Endodermal cell (in vitro differentiated cells): ENCODE measurements around the gene SCNN1G. TPM values are rescaled to one million over a fixed set of nuclear protein-coding genes. Genes with fewer than 3 reads are reported as not detected.

Source experiments
- DNase-seq: peaks from one replicate; pipeline ENCODE4 v3.0.0-alpha.2; 2017
- H3K27ac ChIP-seq: 2 replicates; pipeline ENCODE4 v1.5.1; 2013; ENCODE audit warnings: mild to moderate bottlenecking, low read depth, low read length, moderate library complexity
- H3K27me3 ChIP-seq: 2 replicates; pipeline ENCODE4 v1.6.1; 2013; ENCODE audit warnings: mild to moderate bottlenecking, low read length, moderate library complexity; ENCODE audit not compliant: insufficient read depth, control insufficient read depth, poor library complexity, severe bottlenecking
- H3K36me3 ChIP-seq: 2 replicates; pipeline ENCODE4 v1.7.0; 2013; ENCODE audit warnings: mild to moderate bottlenecking, low read length, moderate library complexity; ENCODE audit not compliant: control insufficient read depth, insufficient read depth
- H3K4me1 ChIP-seq: one replicate; pipeline ENCODE4 v1.7.0; 2013; ENCODE audit warnings: low read length; ENCODE audit not compliant: control insufficient read depth, insufficient read depth
- H3K4me3 ChIP-seq: 2 replicates; pipeline ENCODE4 v1.5.1; 2013; ENCODE audit warnings: mild to moderate bottlenecking, low read length, moderate library complexity
- H3K9ac ChIP-seq: 2 replicates; pipeline ENCODE4 v1.6.1; 2013; ENCODE audit warnings: mild to moderate bottlenecking, low read length, moderate library complexity; ENCODE audit not compliant: poor library complexity, severe bottlenecking; ENCODE audit errors: extremely low read depth
- H3K9me3 ChIP-seq: 2 replicates; pipeline ENCODE4 v1.6.1; 2013; ENCODE audit warnings: mild to moderate bottlenecking, low read length, moderate library complexity; ENCODE audit not compliant: control insufficient read depth
- H3K27ac Mint-ChIP-seq: 2 replicates; pipeline ENCODE4 v1.8.0; 2020; ENCODE audit warnings: mixed read lengths
- H3K27me3 Mint-ChIP-seq: 2 replicates; pipeline ENCODE4 v1.8.0; 2021; ENCODE audit warnings: mild to moderate bottlenecking, mixed read lengths; ENCODE audit not compliant: insufficient read depth
- H3K36me3 Mint-ChIP-seq: 2 replicates; pipeline ENCODE4 v1.8.0; 2020; ENCODE audit warnings: low read depth, mixed read lengths
- H3K4me1 Mint-ChIP-seq: 2 replicates; pipeline ENCODE4 v1.8.0; 2020; ENCODE audit warnings: mixed read lengths
- H3K4me3 Mint-ChIP-seq: 2 replicates; pipeline ENCODE4 v1.8.0; 2020; ENCODE audit warnings: mild to moderate bottlenecking, moderate library complexity, mixed read lengths
- H3K9me3 Mint-ChIP-seq: 2 replicates; pipeline ENCODE4 v1.8.0; 2020; ENCODE audit warnings: mild to moderate bottlenecking, mixed read lengths
- CTCF ChIP-seq: fragments of 200-600 bp; sonication (generic); conservative IDR thresholded peaks from 2 replicates; pipeline ENCODE4 v1.5.0; 2021; ENCODE audit warnings: antibody characterized with exemption, mild to moderate bottlenecking
- WGBS, 2 experiments: methylation state at CpG; one replicate each; pipeline versions ENCODE4 v1.1.5 to v1.1.7; 2013; ENCODE audit warnings: missing lambda C conversion rate in 2 of 2, mixed read lengths in 1 of 2; ENCODE audit not compliant: insufficient coverage in 1 of 2, insufficient read length in 1 of 2; 5-methylcytosine and 5-hydroxymethylcytosine counted together
- total RNA-seq, 2 donors: library from RNA; stranded (reverse); fragmentation: NEBNext Ultra II Directional in 1 of 2; extraction: Animal tissue kit (Norgen Biotek cat#: 25700) in 1 of 2; gene quantifications; 2 replicates in 1 of 2; 3 replicates in 1 of 2; pipeline ENCODE4 v1.2.1, GENCODE V29; 2021

SCNN1G gene
- total RNA-seq, 2 donors from 2014 or later: 0.09 TPM; not detected in 1

- H3K27me3 ChIP-seq: peaks cover 21% of the 10 kb centered on the region
- Mint-ChIP-seq H3K27ac (no peak overlapping the region), H3K36me3 (no peaks in the 10 kb centered on the region)
Measured at GRCh38 chr16:23188911-23189310, 6.4 kb downstream of the SCNN1G start.

GRCh38 chr16:23194497-23195221, 12.1 kb downstream of the SCNN1G start:
- peaks cover 43% of the 10 kb centered on the region for H3K27me3 Mint-ChIP-seq
- no peak for DNase-seq
- no peak overlapping the region for H3K27ac Mint-ChIP-seq
- no peaks in the 10 kb centered on the region for H3K9me3 Mint-ChIP-seq
- no peaks in the 10 kb centered on the region for H3K4me1 ChIP-seq
- H3K27ac ChIP-seq: no peak overlapping the region
- peaks cover 23% of the 10 kb centered on the region for H3K4me1 Mint-ChIP-seq
- no peaks in the 10 kb centered on the region for H3K27me3 ChIP-seq
- no peak overlapping the region for H3K4me3 Mint-ChIP-seq
- no peak for TF ChIP-seq CTCF
- H3K4me3 ChIP-seq: no peak overlapping the region
- WGBS, 2 experiments: 92 to 99% methylated on average over 9 of the region's 9 CpGs
- H3K36me3 Mint-ChIP-seq: no peaks in the 10 kb centered on the region
- no peaks in the 10 kb centered on the region for H3K36me3 ChIP-seq
- no peaks in the 10 kb centered on the region for H3K9me3 ChIP-seq
- H3K9ac ChIP-seq: no peak overlapping the region

More at GRCh38 chr16:23188911-23189310, 6.4 kb downstream of the SCNN1G start:
- no peak for TF ChIP-seq CTCF
- H3K36me3 ChIP-seq: no peaks in the 10 kb centered on the region
- H3K4me1 ChIP-seq: no peaks in the 10 kb centered on the region
- H3K9me3 Mint-ChIP-seq: no peaks in the 10 kb centered on the region
- no peak overlapping the region for H3K4me3 ChIP-seq
- DNase-seq: no peak
- no peak overlapping the region for H3K9ac ChIP-seq
- peaks cover 64% of the 10 kb centered on the region for H3K27me3 Mint-ChIP-seq
- no peak overlapping the region for H3K27ac ChIP-seq
- no peaks in the 10 kb centered on the region for H3K4me1 Mint-ChIP-seq
- H3K9me3 ChIP-seq: no peaks in the 10 kb centered on the region
- H3K4me3 Mint-ChIP-seq: no peak overlapping the region
- WGBS, 2 experiments: 83 to 88% methylated on average over 1 to 2 of the region's 2 CpGs

GRCh38 chr16:23195366-23195978, 12.9 kb downstream of the SCNN1G start:
- Histone ChIP-seq H3K9me3 (no peaks in the 10 kb centered on the region), H3K4me1 (no peaks in the 10 kb centered on the region), H3K4me3 (no peak overlapping the region), H3K36me3 (no peaks in the 10 kb centered on the region), H3K27ac (no peak overlapping the region), H3K9ac (no peak overlapping the region), H3K27me3 (no peaks in the 10 kb centered on the region)
- H3K4me3 Mint-ChIP-seq: no peak overlapping the region
- H3K9me3 Mint-ChIP-seq: no peaks in the 10 kb centered on the region
- DNase-seq: no peak
- peaks cover 23% of the 10 kb centered on the region for H3K4me1 Mint-ChIP-seq
- H3K27ac Mint-ChIP-seq: no peak overlapping the region
- no peak for TF ChIP-seq CTCF
- WGBS, 2 experiments: 57 to 93% methylated on average over 1 to 2 of the region's 3 CpGs
- no peaks in the 10 kb centered on the region for H3K36me3 Mint-ChIP-seq
- peaks cover 45% of the 10 kb centered on the region for H3K27me3 Mint-ChIP-seq
